Pons (tissue), 1 donor: ENCODE data around the gene FAM149A.

Experiments
- DNase-seq: peaks from one replicate; pipeline ENCODE4 v3.0.0-alpha.2; 2016; ENCODE audit warnings: low spot score

The FAM149A gene

GRCh38 chr4:186105647-186106321 is 1.3 kb downstream of the FAM149A start:
- peak; percentile 30 for DNase-seq

- no peak for DNase-seq
Measured at GRCh38 chr4:186107947-186108346, 3.4 kb downstream of the FAM149A start.

DNA sequence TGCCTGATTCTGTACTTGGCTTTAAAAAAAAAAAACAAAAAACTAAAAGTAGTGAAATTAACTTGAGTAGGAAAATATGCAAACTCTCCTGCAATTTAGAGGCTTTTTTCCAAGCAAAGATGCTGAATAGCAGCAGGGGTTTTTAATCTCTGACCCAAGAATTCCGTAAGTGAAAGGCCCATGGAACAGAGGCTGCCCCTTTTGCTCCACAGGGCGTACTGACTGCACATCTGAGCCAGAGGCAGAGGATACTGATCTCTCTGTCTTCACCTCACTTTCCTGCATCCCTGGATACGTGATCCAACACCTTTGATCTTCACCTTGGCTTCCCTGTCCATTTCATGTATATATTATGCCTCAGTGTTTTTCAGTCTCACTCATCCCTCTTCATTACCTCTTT is 3.9 kb downstream of the FAM149A start:
- no peak for DNase-seq

DNA sequence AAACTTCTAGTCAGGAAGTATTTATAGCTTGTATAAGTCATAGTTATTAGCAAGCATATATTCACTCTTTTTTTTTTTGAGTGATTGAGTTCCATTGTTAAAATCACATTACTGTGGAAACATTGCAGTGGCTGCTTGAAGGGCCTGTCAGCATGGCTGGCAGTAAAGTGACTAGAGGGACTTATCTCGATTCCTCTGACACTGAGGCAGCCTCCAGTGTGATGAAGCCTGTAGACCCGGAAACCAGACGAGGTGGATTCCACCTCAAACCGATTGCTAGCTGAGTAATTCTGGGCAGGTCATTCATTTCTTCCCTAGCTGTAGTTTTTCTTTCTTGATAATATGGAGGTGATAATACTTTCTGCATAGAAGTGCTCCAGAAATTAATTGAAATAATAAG is 4.7 kb downstream of the FAM149A start:
- DNase-seq, result no peak

DNA sequence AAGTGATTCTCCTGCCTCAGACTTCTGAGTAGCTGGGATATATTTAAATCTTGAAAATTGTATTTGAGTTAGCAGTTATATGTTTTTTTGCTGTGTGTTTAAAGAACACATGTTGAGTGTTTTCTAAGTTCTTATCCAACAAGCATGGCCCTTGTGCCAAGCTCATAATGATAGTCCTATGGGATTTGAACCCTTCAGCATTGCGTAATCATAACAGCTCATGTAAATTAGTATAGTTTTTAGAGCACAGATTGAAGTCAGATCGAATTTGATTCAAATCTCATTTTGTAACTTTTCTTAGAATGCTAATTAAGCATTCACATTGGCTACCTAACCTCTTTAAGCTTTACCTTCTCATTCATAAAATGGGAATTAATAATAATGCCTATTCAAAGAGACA is 12.2 kb downstream of the FAM149A start:
- DNase-seq, result no peak

DNA sequence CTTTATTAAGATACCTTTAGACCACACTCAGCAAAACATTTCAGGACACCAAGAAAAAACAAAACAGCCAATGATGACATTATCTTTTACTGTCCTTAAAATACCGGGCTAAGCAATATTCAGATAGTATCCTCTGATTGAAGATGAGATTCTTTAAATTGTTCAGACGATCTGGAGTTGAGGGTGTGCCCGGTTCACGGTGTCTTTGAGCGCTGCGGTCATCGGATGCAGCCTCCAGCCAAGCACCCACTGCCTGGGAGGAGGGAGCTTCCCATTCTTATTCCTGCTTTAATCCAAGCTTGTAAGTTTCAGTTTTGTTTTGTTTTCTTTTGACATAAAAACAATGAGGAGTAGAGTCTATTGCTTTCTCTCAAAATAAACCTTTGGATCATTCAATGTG is 14.1 kb downstream of the FAM149A start:
- no peak for DNase-seq

DNA sequence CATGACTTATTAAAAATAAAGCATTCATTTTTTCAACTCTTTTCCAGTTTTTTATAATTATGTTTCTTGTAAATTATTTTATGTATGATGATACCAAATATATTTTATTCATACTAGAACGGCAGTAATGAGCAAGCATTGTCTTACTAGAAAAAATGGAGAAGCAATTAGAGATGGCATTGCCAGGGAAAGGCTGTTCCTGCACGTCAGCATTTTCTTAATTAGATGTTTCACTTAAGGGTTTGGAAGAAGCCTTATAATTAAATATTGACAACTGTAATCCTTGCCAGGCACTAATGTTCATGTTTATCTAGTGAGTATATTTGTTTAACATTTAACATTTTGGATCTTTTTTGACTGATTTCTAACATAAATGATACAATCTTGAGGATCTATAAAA is 16.6 kb downstream of the FAM149A start:
- DNase-seq, result no peak

DNA sequence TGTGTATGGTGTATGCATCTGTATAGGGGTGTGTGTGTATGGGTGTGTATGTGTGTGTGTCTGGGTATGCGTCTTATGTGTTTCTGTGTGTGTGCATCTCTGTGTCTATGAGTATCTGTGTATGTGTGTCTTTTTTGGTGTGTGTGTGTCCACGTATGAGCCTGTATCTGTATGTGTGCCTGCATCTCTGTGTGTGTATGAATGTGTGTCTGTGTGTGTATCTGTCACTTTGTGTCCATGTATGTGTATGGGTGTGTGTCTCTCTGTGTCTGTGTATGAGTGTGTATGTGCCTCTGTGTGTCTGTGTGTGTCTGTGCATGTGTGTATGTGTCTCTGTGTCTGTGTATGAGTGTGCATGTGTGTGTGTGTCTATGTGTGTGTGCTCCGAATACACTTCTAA is 24.3 kb downstream of the FAM149A start:
- DNase-seq, result no peak

DNA sequence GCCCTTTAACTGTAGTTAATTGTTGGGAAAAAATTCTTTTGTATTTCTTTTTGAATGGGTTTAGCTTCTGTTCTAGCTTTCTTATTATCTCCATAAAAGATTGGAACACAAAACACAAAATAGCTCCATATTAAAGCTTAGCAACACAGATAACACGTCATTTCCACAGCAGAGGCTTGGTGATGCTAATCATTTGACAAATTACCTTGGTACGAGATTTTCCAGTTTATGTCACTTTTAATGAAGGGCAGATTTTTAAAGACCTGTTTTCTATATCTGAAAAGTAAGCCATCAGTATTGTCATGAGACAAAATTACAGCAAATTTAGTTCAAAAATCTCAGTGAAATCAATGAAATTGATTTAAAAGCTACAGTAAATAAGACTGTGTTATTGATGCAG is 27.4 kb downstream of the FAM149A start:
- DNase-seq, result no peak

DNA sequence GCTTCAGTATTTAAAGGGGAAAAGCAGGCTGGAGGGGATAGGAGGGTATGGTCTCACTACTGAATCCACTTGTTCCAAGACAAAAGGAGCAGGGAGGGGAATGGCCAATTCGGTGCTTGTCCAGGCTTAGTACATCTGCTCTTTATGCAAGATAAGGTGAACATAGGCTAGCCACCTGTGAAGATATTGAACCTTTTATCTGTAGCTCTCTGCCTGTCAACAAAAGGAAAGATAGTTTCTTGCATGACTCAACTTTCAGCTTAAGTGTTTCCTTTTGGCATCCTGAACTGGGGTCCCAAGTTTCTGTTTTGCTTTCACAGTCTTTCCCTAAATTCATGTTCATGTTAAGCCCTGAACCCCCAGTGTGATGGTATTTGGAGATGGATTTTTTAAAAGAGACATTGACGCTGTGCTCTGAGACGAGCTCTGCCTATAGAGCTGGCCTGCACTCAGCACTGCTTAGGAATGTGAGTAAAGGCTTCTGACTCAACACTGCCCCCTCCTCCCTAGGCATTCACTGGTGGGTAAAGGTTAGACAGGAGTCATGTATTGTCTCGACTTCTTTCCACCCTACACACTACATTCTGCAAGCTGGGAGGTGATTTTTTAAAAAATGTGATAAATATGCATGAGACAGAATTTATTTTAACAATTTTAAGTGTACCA is 28.2 kb downstream of the FAM149A start:
- no peak for DNase-seq

DNA sequence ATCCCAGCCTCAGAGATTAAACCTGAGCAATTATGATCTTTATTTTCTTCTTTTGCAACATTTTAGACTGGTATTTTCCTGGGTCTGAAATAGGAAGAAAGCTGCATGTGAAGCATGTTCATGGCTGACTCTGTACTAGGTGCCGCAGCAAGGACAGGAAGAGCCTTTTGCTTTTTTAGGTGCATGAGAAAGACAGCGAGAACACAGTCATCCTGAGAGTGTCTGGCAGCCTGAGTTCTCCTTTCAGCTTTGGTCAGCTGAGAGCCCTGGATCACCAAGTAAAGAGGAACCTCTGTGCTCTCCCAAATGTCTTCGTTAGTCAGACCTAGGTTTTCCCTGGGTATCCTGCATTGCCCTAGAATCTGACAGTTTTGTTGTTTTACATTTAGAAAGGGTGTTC is 29.8 kb downstream of the FAM149A start:
- DNase-seq, result peak; percentile 88

DNA sequence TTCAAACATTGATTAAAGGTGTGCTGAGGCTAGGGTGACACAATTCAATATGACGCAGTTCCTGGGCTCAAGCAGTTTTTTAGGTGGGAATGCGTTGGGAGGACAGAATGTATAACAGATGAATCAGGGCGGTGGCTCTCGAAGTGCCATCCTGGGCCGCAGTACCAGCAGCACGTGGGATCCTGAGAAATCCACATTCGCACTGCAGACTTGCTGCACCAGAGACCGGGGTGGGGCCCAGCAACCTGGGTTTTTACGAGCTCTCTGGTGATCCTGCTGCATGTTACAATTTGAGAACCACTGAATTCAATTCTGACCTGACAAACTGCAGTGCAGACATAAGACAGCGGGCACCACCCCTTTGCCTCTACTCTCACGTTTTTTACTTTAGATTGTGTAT is 30.4 kb downstream of the FAM149A start:
- no peak for DNase-seq

- DNase-seq, result peak; percentile 37
Measured at GRCh38 chr4:186137196-186137794, 32.8 kb downstream of the FAM149A start.

- DNase-seq, result no peak
Measured at GRCh38 chr4:186144198-186144945, 39.9 kb downstream of the FAM149A start.

- DNase-seq, result peak; percentile 25
Measured at GRCh38 chr4:186144946-186145569, 40.6 kb downstream of the FAM149A start.

GRCh38 chr4:186146458-186146857 is 42.0 kb downstream of the FAM149A start:
- DNase-seq, result no peak

GRCh38 chr4:186148336-186148975 is 44.0 kb downstream of the FAM149A start:
- no peak for DNase-seq

DNA sequence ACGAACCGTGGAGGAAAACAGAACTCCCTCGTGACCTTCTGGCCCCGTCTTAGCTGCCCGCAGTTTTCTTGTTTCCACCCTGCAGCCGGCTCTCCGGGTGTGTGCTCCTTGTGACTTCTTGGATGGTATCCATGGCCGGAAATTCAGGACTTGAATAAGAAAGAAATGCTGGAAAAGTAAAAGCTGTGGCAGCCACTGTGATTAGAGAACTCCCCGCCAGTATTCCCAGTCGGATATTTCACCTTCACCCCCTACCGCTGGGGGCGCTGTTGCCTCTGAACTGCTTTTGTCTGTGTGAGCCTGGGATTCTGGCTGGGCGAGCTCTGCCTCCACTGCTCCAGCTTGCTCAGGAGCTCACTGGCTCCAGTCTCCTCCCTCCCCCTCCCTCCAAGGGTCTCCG is 45.4 kb downstream of the FAM149A start:
- DNase-seq, result peak; percentile 37

DNA sequence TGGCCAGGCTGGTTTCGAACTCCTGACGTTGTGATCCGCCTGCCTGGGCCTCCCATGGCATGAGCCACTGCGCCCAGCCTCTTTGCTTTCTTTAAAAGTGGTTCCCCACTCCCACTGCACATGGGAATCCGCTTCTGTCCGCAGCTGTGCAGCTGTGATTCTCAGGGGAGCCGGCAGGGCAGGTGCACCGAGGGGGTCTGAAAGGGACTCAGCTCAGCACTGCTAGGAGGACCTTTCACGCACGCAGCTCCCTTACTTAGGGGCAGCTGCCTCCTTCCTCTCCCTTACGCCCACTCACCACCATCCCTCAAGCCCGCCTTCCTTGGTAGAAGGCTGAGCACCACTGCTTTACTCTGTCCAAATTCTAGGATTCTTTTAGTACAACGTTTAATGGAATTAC is 46.4 kb downstream of the FAM149A start:
- DNase-seq, result no peak

- no peak for DNase-seq
Measured at GRCh38 chr4:186151499-186151898, 47.0 kb downstream of the FAM149A start.

DNA sequence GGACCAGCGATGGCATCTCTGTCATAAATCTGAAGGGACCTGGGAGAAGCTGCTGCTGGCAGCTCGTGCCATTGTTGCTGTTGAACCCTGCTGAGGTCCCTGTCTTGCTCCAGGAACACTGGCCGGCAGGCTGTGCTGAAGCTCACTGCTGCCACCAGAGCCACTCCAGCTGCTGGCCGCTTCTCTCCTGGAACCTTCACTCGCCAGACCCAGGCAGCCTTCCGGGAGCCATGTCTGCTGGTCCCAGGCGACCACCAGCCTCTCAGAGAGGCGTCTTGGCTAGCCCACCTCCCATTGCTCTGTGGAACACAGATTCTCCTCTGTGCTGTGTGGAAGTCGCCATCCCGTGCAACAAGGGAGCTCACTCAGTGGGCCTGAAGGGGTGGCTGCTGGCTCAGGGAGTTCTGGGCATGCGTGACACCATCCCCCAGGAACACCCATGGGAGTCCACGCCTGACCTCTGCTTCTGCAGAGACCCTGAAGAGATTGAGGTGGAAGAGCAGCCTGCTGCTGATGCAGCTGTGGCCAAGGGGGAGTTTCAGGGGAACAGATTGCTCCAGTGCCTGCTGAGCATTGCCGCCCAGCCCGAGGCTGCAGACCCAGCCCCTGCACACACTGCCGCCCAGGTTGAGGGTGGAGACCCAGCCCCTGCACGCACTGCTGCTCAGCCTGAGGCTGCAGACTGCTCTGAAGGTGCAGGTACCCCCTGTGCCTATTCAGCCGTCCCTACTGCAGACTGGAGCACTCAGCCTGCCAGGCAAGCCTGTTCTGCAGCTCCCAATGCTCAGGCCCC is 53.7 kb downstream of the FAM149A start:
- DNase-seq, result no peak
